Loucy (cell line): Measurements from ENCODE around the gene FPGS.

ENCODE experiments used
- CTCF ChIP-seq: fragments of 200-600 bp; sonication (generic); conservative IDR thresholded peaks from 2 replicates; pipeline ENCODE4 v1.5.1; 2014; ENCODE audit warnings: mild to moderate bottlenecking, antibody characterized with exemption, low read length
- EZH2phosphoT487 ChIP-seq: fragments of 200-600 bp; IDR thresholded peaks from 2 replicates; pipeline ENCODE4 v1.6.1; 2018; ENCODE audit warnings: antibody characterized with exemption, mild to moderate bottlenecking, moderate library complexity, borderline replicate concordance

GRCh38 chr9:127767909-127768331, 34.8 kb upstream of the FPGS start:
- TF ChIP-seq CTCF: no peak
- no peak for TF ChIP-seq EZH2phosphoT487
